B cell (primary cell): Measurements from ENCODE around the gene MTX3. TPM values are rescaled to one million over a fixed set of nuclear protein-coding genes. Genes with fewer than 3 reads are reported as not detected.

Experiments used
- ATAC-seq: fragments of 200-7000 bp; cut with Tn5 transposase; one replicate; pipeline ENCODE4 v1.10.0; 2021; ENCODE audit warnings: low read depth, mild to moderate bottlenecking, moderate number of reproducible peaks, moderate library complexity
- CTCF ChIA-PET: fragments of 350-600 bp; sonication (Branson Sonifier 250); formaldehyde crosslinking; loops from one replicate; lab custom pipeline; 2021; ENCODE audit warnings: antibody characterized with exemption, inconsistent platforms; lab: Charles Lee
- POLR2A ChIA-PET: fragments of 350-600 bp; sonication (Branson Sonifier 250); formaldehyde crosslinking; loops from one replicate; lab custom pipeline; 2021; ENCODE audit warnings: antibody characterized with exemption; lab: Charles Lee
- DNase-seq: peaks from one replicate; pipeline ENCODE4 v3.0.0; 2013
- H2AFZ ChIP-seq: 2 replicates; pipeline ENCODE4 v1.6.1; 2012; ENCODE audit warnings: mild to moderate bottlenecking, low read depth, low read length; ENCODE audit not compliant: insufficient read depth, poor library complexity, severe bottlenecking
- H3K27ac ChIP-seq, 2 donors: 1 replicate in 1 of 2; 2 replicates in 1 of 2; pipeline ENCODE4 v1.5.1; 2012 to 2013; ENCODE audit warnings: low read length in 2 of 2, mild to moderate bottlenecking in 2 of 2, moderate library complexity in 1 of 2
- H3K27me3 ChIP-seq, 4 experiments: fragments of 200-600 bp in 1 of 4; sonication (generic) in 1 of 4; replicated peaks in 1 of 4; 1 replicate in 2 of 4; 2 replicates in 2 of 4; pipeline versions ENCODE4 v1.6.1 to v1.7.0; 2013 to 2016; ENCODE audit warnings: low read length in 3 of 4, mild to moderate bottlenecking in 2 of 4, mixed read lengths in 1 of 4, moderate library complexity in 1 of 4; ENCODE audit not compliant: insufficient read depth in 4 of 4, control insufficient read depth in 3 of 4; ENCODE audit errors: control extremely low read depth in 1 of 4
- H3K36me3 ChIP-seq, 2 experiments: replicated peaks in 1 of 2; 1 replicate in 1 of 2; 2 replicates in 1 of 2; pipeline versions ENCODE4 v1.6.1 to v1.7.1; 2013; ENCODE audit warnings: low read length in 1 of 2; ENCODE audit not compliant: insufficient read depth in 2 of 2, control insufficient read depth in 1 of 2; ENCODE audit errors: control extremely low read depth in 1 of 2, extremely low read depth in 1 of 2
- H3K4me1 ChIP-seq, 2 donors: fragments of 200-600 bp in 1 of 2; sonication (generic) in 1 of 2; 1 replicate in 1 of 2; 2 replicates in 1 of 2; pipeline versions ENCODE4 v1.5.1 to v1.6.1; 2013 to 2017; ENCODE audit warnings: low read length in 2 of 2; ENCODE audit not compliant: control insufficient read depth in 2 of 2, insufficient read depth in 2 of 2
- H3K4me2 ChIP-seq: replicated peaks from 2 replicates; pipeline ENCODE3; 2012; ENCODE audit warnings: mild to moderate bottlenecking, low read depth, low read length; ENCODE audit not compliant: poor library complexity, severe bottlenecking
- H3K4me3 ChIP-seq, 5 experiments: fragments of 200-600 bp in 1 of 5; sonication (generic) in 1 of 5; 1 replicate in 3 of 5; 2 replicates in 2 of 5; pipeline versions ENCODE4 v1.5.1 to v1.7.0; 2011 to 2016; ENCODE audit warnings: low read length in 4 of 5, mild to moderate bottlenecking in 4 of 5, low read depth in 2 of 5, control low read depth in 1 of 5, moderate library complexity in 1 of 5; ENCODE audit not compliant: insufficient read depth in 1 of 5; ENCODE audit errors: control extremely low read depth in 1 of 5, extremely low read depth in 1 of 5
- H3K79me2 ChIP-seq: fragments of 200-600 bp; sonication (generic); one replicate; pipeline ENCODE4 v1.6.0; 2016; ENCODE audit warnings: low read length; ENCODE audit not compliant: control insufficient read depth, insufficient read depth
- H3K9ac ChIP-seq: fragments of 200-600 bp; sonication (generic); 2 replicates; pipeline ENCODE4 v1.6.1; 2017; ENCODE audit warnings: mild to moderate bottlenecking, low read length, moderate library complexity
- H3K9me3 ChIP-seq, 3 donors: one replicate each; pipeline versions ENCODE4 v1.6.1 to v1.7.1; 2013; ENCODE audit warnings: low read length in 2 of 3; ENCODE audit not compliant: control insufficient read depth in 2 of 3, insufficient read depth in 1 of 3; ENCODE audit errors: control extremely low read depth in 1 of 3
- H4K20me1 ChIP-seq: 2 replicates; pipeline ENCODE4 v1.6.0; 2012; ENCODE audit warnings: mild to moderate bottlenecking, low read length; ENCODE audit not compliant: insufficient read depth, control insufficient read depth, poor library complexity, severe bottlenecking
- H3K27ac Mint-ChIP-seq: one replicate; pipeline ENCODE4 v1.8.0; 2021; ENCODE audit warnings: mixed read lengths
- H3K27me3 Mint-ChIP-seq: one replicate; pipeline ENCODE4 v1.8.0; 2021; ENCODE audit warnings: mixed read lengths
- H3K4me1 Mint-ChIP-seq: one replicate; pipeline ENCODE4 v1.8.0; 2021; ENCODE audit warnings: mixed read lengths
- H3K4me3 Mint-ChIP-seq: one replicate; pipeline ENCODE4 v1.8.0; 2021; ENCODE audit warnings: mixed read lengths
- H3K9me3 Mint-ChIP-seq: one replicate; pipeline ENCODE4 v1.8.0; 2022; ENCODE audit warnings: mixed read lengths; ENCODE audit not compliant: insufficient read depth
- EZH2 ChIP-seq: IDR thresholded peaks from 2 replicates; pipeline ENCODE4 v1.6.1; 2012; ENCODE audit warnings: borderline replicate concordance, low read depth, mild to moderate bottlenecking, moderate library complexity, low read length; ENCODE audit not compliant: insufficient read depth, poor library complexity, severe bottlenecking
- WGBS: methylation state at CpG from one replicate; pipeline ENCODE4 v1.1.5; 2013; ENCODE audit warnings: missing lambda C conversion rate; ENCODE audit not compliant: insufficient coverage; 5-methylcytosine and 5-hydroxymethylcytosine counted together
- intact Hi-C: fragments of 100-400 bp; cut with micrococcal nuclease; formaldehyde crosslinking; loops from one replicate; pipeline ENCODE4 v1.10.0; 2022
- polyA plus RNA-seq: library from polyadenylated mRNA; depleted of rRNA; stranded (reverse); fragments of >200 nt; gene quantifications from 2 replicates; pipeline ENCODE4 v1.2.3, GENCODE V29; 2012
- total RNA-seq, 2 donors: library from RNA; stranded (reverse); fragments of 120-200 nt in 1 of 2; gene quantifications; 1 replicate in 1 of 2; 2 replicates in 1 of 2; pipeline versions ENCODE4 v1.2.3 to v1.2.4, GENCODE V29; 2013 to 2022
- TF ChIP-seq, protein P1 (sequence below): fragments of 200-600 bp; IDR thresholded peaks from one replicate; pipeline ENCODE4 v1.8.0; 2022; ENCODE audit warnings: antibody characterized with exemption, mild to moderate bottlenecking

Gene MTX3
- total and polyA plus RNA-seq, 2 donors (not counting 1 experiment from before 2014, with no cell fraction given): 7.9 to 21.0 TPM

DNA sequence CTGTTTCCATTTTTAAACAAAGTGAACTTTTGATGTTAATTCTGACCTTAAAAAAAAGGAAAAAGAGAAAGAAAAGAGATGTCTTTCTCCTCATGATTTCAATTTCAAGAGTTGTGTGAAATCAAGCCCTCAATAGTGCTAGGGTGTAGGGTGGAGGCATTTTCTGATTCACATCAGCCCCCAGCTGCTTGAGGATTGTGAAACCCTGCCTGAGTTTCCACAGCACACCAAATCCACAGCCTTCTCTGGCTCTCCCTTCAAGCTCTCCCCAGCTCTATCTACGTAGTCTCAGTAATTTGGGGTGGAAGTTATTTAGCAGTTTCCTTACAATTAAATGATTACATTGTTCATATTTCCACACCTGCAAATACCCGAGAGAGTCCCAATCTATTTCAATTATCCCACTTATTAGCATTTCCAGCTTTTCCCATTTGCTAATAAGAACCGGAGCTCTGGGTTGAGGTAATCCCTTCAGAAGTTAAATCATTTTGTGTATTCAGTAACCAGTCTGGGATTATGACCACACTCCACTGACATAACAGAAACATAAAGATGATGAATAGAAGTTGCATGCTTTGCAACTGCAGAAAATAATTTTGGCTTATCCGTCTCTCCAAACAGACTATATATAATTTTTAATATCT is 54.9 kb downstream of the MTX3 start:
- DNase-seq (no peak), ATAC-seq (no peak)
- ChIA-PET CTCF (no interaction called here), POLR2A (no interaction called here)
- Mint-ChIP-seq H3K27ac (no peak overlapping the region), H3K4me1 (no peaks in the 10 kb centered on the region), H3K4me3 (no peak overlapping the region), H3K27me3 (peaks cover 11% of the 10 kb centered on the region), H3K9me3 (no peaks in the 10 kb centered on the region)
- no peak overlapping the region for H3K4me2 ChIP-seq
- H3K27me3 ChIP-seq: no peaks in the 10 kb centered on the region
- peaks cover 0 to 3% (median 0%) of the 10 kb centered on the region in 3 donors for H3K9me3 ChIP-seq
- H3K79me2 ChIP-seq: no peaks in the 10 kb centered on the region
- no peak for TF ChIP-seq EZH2
- TF ChIP-seq, protein P1, sequence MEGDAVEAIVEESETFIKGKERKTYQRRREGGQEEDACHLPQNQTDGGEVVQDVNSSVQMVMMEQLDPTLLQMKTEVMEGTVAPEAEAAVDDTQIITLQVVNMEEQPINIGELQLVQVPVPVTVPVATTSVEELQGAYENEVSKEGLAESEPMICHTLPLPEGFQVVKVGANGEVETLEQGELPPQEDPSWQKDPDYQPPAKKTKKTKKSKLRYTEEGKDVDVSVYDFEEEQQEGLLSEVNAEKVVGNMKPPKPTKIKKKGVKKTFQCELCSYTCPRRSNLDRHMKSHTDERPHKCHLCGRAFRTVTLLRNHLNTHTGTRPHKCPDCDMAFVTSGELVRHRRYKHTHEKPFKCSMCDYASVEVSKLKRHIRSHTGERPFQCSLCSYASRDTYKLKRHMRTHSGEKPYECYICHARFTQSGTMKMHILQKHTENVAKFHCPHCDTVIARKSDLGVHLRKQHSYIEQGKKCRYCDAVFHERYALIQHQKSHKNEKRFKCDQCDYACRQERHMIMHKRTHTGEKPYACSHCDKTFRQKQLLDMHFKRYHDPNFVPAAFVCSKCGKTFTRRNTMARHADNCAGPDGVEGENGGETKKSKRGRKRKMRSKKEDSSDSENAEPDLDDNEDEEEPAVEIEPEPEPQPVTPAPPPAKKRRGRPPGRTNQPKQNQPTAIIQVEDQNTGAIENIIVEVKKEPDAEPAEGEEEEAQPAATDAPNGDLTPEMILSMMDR: no peak
- no peak overlapping the region for H3K4me3 ChIP-seq
- no peaks in the 10 kb centered on the region for H3K4me1 ChIP-seq
- H2AFZ ChIP-seq: no peak overlapping the region
- WGBS: no CpG with 5 or more reads among the region's 4 CpGs
- no peaks in the 10 kb centered on the region for H4K20me1 ChIP-seq
- no peaks in the 10 kb centered on the region for H3K36me3 ChIP-seq
- H3K27ac ChIP-seq: no peak overlapping the region
- no peak overlapping the region for H3K9ac ChIP-seq
- intact Hi-C loops: no loop called here

DNA sequence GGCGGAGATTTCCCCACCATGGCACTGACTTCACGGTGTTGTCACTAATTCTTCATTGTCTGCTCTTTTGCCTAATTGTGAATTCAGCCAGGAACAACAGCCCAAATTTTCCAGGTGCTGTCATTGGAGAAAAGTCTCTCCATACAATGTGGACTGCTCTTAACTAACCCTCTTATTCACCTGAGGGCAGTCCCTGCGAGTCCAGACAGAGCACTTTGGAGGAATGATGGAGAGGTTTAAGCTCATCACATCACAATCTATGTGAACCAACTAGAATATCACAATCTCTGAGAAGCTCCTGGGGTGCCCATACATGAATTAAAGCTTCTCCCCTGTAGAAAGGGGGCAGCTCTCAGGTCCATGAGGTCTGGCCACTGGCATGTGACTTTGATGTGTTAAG is 56.4 kb downstream of the MTX3 start:
- H3K4me1 Mint-ChIP-seq: no peaks in the 10 kb centered on the region
- WGBS: 95% methylated on average over 2 of the region's 3 CpGs
- ChIA-PET CTCF (interaction anchor here (1.0 kb wide), 1 partner anchor 10 kb away, joined by 4 read pairs; no protein-coding TSS in a partner anchor), POLR2A (no interaction called here)
- Histone ChIP-seq H3K4me2 (no peak overlapping the region), H3K9me3 (peaks cover 0 to 3% (median 0%) of the 10 kb centered on the region in 3 donors), H3K27ac (no peak overlapping the region), H4K20me1 (no peaks in the 10 kb centered on the region), H3K9ac (no peak overlapping the region), H3K4me3 (no peak overlapping the region), H3K4me1 (no peaks in the 10 kb centered on the region), H3K79me2 (no peaks in the 10 kb centered on the region), H3K27me3 (no peaks in the 10 kb centered on the region), H2AFZ (no peak overlapping the region), H3K36me3 (no peaks in the 10 kb centered on the region)
- H3K27ac Mint-ChIP-seq: no peak overlapping the region
- intact Hi-C loops: no loop called here
- no peak for DNase-seq
- H3K27me3 Mint-ChIP-seq: peaks cover 11% of the 10 kb centered on the region
- ATAC-seq: no peak
- no peak overlapping the region for H3K4me3 Mint-ChIP-seq
- no peak for TF ChIP-seq EZH2
- TF ChIP-seq, protein P1: no peak
- no peaks in the 10 kb centered on the region for H3K9me3 Mint-ChIP-seq
